Stimulated activated CD4-positive, alpha-beta T cell treated with anti-CD3 and anti-CD28 coated beads, Interleukin-1b, Interleukin-23, amount 100 ng/mL, for 48 hours (primary cell): ENCODE results near the gene ZNF202.
"Not testable (repeated sequence)": the region's sequence is repeated elsewhere in the genome, so short reads cannot be mapped to it uniquely, and the experiment has no call there.

Source experiments
- DNase-seq: peaks from one replicate; pipeline ENCODE4 v3.0.0-alpha.2; 2020

The ZNF202 gene

DNA sequence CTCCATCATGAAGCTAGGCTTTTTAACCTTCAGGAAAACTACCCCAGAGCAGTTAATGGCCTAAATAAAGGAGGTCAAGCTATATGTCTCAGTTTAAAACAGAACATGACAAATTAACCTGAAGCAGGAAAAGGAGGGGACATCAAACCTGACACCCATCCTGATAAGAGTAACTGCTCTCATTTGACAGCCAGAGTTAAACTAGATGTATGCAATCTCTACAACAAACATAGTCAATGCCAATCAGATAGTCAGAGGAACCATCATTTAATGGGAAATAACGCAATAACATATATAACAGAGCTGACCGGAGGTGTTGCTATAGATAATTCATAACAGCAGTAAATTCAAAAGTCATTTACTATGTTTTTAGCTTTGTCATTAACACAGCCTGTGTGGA is 3.1 kb downstream of the ZNF202 start:
- no peak for DNase-seq

DNA sequence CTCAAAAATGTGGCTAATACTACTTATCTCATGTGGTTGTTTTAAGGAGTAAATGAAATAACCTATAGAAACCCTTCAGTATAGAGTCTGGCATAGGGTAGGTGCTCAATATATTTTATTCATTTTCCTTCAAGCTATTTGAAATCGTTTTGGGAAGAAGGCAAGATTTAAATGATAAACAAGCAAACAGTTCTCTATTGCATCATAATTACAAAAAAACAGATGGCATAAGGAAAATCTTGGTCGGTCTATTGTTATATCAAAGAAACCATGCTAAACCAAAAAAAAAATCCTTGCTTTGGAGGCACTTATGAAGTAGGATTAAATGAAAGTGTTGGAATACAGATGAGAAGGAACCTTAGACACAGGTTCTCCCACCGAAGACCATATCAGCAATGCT is 4.7 kb downstream of the ZNF202 start:
- no peak for DNase-seq

DNA sequence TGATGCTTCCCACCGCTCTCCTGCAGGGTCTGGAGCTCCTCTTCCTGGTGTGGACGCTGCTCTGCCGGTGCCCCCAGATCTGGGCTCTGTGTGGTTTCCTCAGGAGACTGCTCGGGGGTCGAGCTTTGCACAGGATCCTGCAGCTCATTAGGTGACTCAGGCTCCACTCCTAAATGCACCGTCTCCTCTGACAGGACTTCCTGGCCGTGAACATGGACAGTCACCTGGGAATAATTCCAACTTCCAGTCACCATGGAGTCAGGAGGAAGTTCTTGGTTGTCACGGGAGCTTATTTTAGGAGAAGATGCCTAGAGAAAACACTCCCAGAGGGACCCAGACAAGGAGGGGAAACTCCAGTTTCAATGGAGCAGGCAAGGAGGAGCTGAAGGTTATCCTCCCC is 11.9 kb downstream of the ZNF202 start:
- DNase-seq, result no peak

GRCh38 chr11:123725995-123726655 is 15.3 kb downstream of the ZNF202 start:
- DNase-seq, result no peak

GRCh38 chr11:123719452-123719851 is 22.0 kb downstream of the ZNF202 start:
- no peak for DNase-seq

- no peak for DNase-seq
Observed at GRCh38 chr11:123718469-123718868, 23.0 kb downstream of the ZNF202 start.

DNA sequence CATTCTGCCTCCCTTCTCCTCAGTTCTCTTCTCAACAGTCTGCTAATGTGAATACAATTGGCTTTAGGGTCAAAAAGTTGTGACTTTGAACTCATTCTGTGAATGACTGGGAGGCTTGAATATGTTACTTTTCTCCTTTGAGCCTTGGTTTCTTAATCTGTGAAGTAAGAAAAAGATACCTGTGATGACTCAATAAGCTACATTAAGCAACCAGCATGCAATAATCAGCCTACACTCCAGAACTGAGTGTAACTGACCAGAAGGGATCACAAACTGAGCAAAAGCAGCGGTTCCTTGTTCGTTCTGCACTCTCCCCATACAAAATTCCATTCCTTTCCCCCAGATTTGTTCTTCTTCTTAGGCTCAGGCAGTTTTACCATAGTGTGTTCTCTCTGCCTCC is 23.4 kb downstream of the ZNF202 start:
- DNase-seq, result no peak

DNA sequence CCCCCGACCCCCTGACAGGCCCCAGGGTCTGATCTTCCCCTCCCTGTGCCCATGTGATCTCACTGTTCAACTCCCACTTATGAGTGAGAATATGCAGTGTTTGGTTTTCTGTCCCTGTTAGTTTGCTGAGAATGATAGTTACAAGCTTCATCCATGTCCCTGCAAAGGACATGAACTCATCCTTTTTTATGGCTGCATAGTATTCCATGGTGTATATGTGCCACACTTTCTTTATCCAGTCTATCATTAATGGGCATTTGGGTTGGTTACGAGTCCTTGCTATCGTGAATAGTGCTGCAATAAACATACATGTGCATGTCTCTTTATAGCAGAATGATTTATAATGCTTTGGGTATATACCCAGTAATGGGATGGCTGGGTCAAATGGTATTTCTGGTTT is 28.8 kb downstream of the ZNF202 start:
- not testable (repeated sequence) for DNase-seq

DNA sequence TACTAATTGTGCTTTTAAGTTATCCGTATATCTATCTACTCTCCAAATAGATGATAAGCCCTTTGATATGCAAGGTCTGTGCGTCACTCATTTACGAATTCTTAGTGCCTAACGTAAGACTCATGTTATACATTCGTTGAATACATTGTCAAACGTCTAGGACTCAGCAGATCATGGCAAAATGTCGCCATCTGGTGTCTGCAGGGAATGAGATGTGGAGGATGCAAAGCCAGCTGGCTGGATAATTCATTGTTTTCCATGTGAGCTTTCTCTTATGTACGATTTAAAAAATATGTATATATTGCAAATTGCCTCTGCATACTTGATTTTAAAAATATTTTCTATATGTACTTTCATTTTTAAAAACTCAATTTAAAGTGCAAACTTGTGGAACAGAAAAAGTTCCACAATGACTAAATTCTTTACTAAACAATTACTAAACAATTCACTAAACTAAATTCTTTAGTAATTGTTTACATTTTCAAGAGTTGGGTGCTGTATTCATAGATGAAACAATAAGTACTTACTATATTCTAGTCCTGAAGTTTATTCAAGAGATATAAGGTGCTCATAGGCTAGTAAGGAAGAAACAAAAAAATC is 33.8 kb downstream of the ZNF202 start:
- peak; percentile 53 for DNase-seq

- DNase-seq, result no peak
Observed at GRCh38 chr11:123707206-123707605, 34.3 kb downstream of the ZNF202 start.

DNA sequence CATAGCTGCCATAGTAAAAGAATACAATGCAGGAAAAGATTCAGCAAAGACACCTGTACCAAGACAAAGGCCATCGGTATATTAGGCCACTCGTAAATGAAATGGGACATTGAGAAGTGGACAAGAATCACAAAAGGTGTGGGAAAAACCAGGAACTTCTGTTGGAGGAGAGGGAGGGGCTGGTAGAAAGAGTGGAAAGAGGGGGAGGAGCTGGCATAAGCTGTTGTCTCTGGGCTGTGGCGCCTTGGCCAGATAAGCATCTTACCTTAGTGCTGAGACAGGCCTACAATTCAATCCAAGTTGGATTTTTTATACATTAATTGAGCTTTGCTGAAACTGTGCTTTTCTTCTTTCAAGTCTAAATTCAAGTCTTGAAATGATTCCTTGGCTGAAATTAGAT is 37.1 kb downstream of the ZNF202 start:
- DNase-seq, result no peak

DNA sequence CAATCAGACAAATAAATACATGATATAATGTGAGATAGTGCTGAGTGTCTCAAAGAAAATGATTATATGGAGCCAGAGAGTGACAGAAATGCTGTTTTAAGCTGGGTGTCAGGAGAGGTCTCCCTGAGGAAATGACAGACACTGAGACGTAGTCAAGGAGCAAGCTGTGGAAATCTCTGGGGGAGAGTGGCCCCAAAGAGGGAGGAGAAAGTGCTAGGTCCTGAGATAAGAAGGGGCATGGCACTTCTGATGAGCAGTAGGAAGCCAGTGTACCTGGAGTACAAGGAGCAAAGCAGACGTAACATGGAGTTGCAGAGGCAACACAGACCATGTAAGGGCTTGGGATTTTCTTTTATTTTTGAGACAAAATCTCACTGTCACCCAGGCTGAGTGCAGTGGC is 38.8 kb downstream of the ZNF202 start:
- DNase-seq, result no peak

DNA sequence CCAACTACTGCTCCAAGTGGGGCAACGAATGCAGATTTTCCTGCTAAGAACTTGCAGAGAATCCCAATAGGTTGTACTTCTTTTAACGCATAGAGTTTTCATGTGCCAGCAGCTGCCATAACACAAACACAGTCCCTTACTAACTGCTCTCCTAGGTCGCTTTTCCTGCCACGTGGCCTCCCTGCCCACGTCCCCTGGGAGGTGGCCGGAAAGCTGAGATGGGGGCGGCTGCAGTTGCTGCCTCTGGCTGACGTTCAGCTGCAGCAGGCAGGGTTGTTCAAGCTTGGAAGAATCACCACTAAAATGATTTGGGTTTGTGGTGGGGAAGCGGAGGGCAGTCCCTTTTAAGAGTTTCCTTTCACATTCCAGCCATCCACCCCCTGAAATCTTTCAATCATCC is 39.3 kb downstream of the ZNF202 start:
- no peak for DNase-seq

GRCh38 chr11:123700772-123701171 is 40.7 kb downstream of the ZNF202 start:
- no peak for DNase-seq

GRCh38 chr11:123698546-123699127 is 42.8 kb downstream of the ZNF202 start:
- DNase-seq, result no peak

GRCh38 chr11:123696183-123696582 is 45.3 kb downstream of the ZNF202 start:
- DNase-seq, result no peak

DNA sequence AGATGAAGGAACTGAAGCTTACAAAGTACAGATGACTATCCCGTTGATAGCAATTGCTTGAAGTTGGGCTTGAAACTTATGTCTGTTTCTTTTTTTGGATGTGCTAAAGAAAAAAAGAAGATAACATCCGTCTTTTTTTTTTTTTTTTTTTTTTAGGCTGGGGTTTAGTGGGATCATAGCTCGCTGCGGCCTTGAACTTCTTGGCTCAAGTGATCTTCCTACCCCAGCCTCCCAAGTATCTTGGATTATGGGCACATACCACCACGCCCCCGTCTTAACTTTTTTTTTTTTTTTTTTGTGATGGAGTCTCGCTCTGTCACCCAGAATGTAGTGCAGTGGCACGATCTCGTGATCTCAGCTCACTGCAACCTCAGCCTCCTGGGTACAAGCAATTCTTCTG is 46.2 kb downstream of the ZNF202 start:
- DNase-seq, result no peak

- DNase-seq, result no peak
Observed at GRCh38 chr11:123694551-123694950, 46.9 kb downstream of the ZNF202 start.

DNA sequence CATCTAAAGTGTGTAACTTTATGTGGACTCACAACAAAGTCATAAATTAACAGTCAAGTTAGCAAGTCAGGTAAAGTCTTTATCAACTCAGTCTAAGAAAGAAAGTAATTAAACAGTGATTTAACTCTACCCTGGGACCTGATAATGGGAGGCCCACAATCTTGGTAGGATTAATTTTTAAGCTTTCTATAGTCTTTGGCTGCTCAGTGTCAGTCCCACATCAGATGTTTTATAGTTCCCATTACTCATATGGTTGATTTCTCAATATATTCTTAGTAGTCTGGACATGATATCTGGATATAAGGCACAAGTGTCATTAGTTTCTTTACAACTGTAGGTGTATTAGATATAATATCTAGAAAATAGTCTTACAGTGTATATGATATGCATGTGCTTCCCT is 48.5 kb downstream of the ZNF202 start:
- no peak for DNase-seq

DNA sequence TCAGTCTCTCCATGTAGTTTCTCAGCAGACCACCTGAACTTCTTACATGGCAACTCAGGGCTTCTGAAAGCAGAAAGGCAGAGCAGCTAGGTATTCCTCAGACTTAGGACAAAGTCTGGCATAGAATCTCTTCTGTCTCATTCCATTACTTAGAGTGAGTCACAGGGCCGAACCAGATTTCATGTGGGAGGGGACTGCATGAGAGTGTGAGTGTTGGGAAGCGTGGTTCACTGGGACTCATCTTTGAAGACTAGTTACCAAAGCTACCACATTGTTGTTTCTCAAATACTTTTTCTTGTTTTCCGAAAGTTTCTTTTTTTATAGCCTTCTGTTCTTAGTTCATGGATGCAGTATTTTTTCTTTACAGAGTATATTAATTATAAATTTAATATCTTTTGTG is 51.0 kb downstream of the ZNF202 start:
- peak; percentile 43 for DNase-seq

GRCh38 chr11:123684601-123685000 is 56.9 kb downstream of the ZNF202 start:
- no peak for DNase-seq

- no peak for DNase-seq
Observed at GRCh38 chr11:123683428-123684170, 57.9 kb downstream of the ZNF202 start.

- DNase-seq, result no peak
Observed at GRCh38 chr11:123682696-123683410, 58.6 kb downstream of the ZNF202 start.
